GM18526 (cell line): ENCODE results near the gene EML1.

Experiments
- POLR2A ChIP-seq: IDR thresholded peaks from 3 replicates; pipeline ENCODE4 v1.6.1; 2011; ENCODE audit not compliant: insufficient read length; ENCODE audit errors: extremely low read depth

EML1 gene

GRCh38 chr14:99899578-99900178 is 106.5 kb downstream of the EML1 start:
- no peak for TF ChIP-seq POLR2A

DNA sequence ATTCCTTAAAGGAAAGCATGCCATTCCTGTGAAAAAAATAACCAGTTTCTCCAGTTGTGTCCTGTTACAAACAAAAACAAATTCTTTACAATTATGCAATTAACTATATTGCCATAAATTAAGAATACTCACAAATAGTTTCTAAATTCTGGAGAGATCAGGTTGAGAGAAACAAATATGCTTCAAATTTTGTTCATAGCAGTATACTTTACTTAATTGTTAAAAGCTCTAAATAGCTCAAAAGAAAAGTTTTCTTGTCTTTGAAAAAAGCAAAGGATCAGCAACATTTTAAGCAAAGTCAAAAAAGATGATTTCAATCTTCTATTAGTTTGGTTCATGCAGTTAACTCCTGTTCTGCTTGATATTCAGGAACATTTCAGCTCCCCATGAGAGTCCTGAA is 109.7 kb downstream of the EML1 start:
- TF ChIP-seq POLR2A: no peak

DNA sequence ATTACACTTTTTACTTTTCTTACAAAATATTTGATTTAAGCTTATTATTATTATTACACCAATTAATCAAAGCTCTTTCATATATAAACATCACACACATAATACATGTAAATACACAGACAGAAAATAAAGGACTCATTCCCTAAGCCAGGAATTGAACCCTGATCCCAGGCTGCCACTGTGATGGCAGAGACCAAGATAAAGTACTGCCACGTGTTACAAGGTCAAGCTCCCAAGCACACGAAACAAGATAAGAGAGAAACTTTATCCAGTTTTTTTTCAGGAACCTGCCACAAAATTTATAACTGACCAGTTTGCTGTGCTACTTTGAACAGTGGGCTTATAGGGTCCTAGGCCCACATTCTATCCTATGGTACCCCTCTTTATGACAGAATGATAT is 111.3 kb downstream of the EML1 start:
- no peak for TF ChIP-seq POLR2A

DNA sequence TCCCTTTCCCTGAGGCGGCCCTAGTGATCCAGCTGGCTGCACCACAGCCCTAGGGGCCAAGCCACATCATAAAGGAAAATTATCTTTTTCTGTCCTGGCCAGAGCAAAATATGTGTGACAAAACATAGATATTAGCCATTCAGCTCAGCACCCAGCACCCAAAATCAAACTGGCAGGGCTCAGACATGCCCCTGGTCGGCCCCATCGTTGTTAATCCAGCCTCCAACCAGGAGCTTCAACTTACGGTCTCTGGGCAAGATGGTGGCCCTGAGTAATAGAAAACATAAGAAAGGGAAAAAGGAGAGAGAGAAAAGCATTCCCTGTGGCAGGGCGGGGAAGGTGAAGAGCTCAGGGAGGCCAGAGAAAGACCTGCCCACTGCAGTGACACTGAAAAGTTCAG is 111.9 kb downstream of the EML1 start:
- TF ChIP-seq POLR2A: no peak

DNA sequence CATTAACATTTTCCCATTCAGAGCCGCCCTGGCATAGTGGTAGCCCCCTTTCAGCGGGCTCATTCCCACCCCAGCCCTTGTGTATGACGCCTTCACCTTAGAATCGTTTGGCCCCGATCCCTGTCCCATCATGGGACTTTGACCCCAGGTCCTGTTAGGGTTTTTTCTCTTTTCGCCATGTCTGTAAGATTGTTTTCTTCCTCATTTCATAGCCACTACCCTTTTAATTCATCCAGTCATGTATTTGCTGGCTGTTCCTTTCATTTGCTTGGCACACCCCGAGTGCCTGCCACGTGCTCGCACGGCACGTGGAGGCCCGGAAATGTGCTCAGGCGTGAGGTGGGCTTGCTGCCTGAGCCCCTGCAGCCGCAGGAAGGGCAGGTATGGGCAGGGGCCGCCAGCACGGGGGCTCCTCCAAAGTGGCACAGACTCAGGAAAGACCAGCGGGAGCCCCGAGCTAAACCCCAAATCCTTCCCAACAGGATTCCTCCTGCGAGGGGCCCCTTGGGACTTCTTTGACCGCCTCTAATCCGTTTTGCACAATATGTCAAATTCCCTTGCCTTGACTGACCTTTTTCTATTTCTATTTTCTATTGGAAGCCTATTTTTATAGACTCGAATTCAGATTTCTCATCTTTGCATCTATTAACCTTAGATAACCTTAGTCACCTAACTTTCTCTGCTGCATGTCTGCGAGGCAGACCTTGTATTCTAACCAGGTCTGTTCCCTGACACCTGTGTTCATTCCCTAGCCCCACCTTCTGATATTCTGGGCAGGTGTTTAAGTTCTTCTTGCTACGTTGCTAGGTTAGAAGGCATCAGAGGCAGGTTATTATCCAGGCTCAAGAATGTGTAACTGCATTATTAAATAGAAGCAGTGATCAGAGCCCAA is 114.8 kb downstream of the EML1 start:
- TF ChIP-seq POLR2A: no peak

DNA sequence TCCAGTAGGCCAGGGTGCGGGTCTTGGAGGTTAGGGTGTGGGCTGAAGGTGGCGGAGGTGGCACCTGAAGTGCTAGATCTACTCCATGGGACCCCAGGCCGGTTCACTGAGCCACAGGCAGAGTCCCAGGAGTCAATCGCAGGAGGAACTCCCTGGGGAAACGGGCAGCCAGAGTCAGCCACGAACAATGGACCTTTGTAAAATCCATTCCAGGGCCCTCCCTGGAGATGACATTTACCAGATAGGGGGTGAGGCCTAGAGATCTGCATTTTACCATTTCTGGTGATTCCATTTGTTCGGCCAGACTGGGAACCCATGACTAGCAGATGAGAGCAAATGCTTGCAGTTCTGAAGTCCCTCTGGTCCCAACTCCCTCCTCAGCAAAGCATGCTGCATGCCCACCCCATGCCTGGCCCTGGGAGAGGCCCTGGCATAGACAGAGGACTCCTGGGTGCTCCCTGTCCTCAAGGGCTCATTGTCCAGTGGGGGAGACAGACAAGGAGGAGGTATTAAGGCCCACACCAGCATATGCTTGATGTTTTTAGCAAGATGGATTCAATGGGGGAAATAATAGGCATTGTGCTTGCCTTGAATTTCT is 115.5 kb downstream of the EML1 start:
- TF ChIP-seq POLR2A: no peak

GRCh38 chr14:99909513-99910064 is 116.4 kb downstream of the EML1 start:
- no peak for TF ChIP-seq POLR2A

- TF ChIP-seq POLR2A: no peak
Measured at GRCh38 chr14:99910337-99911309, 117.4 kb downstream of the EML1 start.

- no peak for TF ChIP-seq POLR2A
Measured at GRCh38 chr14:99915305-99916090, 122.3 kb downstream of the EML1 start.

DNA sequence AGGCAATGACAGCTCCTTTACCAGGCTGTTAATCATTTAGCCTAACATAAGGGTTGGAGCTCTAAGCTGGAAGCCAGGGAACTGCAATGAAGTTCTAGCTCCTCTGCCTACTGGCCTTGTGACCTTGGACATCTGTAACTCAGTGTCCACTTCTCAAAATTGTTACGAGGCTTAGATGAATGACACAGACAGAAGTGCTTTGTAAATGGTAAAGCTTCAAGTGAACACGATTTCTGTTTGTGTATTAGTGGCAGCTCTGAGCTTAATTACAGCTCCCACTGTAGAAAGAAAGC is 122.8 kb downstream of the EML1 start:
- no peak for TF ChIP-seq POLR2A

DNA sequence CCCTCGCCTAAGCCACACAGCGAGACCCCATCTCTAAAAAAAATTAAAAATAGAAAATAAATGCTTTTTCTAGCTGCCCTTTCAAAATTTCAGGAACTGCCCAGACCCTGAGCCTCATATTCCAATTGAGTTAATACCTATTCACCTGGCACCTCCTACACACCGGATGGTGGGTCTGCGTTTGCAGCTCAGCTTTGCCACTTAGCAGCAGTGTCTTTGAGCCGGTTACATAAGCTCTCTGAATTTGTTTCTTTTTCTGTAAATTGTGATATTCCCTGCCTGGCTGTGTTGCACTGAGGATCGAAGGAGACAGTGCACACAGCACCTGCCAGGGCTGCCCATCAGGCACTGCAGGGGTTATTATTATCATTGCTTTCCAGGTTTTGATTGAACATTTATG is 125.6 kb downstream of the EML1 start:
- no peak for TF ChIP-seq POLR2A

DNA sequence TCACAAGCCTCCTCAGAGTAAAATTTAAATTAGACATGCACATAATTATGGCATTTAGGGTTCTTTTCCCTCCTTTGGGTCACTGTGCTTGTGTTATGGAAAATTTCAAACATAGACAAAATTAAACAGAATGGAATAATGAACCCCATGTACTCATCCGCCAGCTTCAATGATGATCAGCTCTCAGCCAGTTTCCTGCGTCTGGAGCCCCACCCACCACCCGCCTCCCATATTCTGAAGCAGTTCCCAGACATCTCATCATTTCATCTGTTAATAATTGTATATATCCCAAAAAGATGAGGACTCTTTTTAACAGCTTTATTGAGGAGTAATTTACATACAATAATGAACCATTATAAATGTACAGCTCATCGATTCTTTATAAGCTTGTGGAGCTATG is 128.2 kb downstream of the EML1 start:
- TF ChIP-seq POLR2A: no peak

GRCh38 chr14:99924379-99924778 is 131.2 kb downstream of the EML1 start:
- TF ChIP-seq POLR2A: no peak

- no peak for TF ChIP-seq POLR2A
Measured at GRCh38 chr14:99925471-99925870, 132.3 kb downstream of the EML1 start.
